Testis (tissue), 3 donors: ENCODE data around the gene ALK. TPM values are rescaled to one million over a fixed set of nuclear protein-coding genes. Genes with fewer than 3 reads are reported as not detected.

Experiments used
- DNase-seq: peaks from one replicate; pipeline ENCODE4 v3.0.0-alpha.2; 2019
- H3K27ac ChIP-seq, 2 donors: fragments of 200-600 bp; sonication (generic); one replicate each; pipeline ENCODE4 v1.5.1; 2019
- H3K27me3 ChIP-seq: fragments of 200-600 bp; sonication (generic); one replicate; pipeline ENCODE4 v1.5.1; 2019
- H3K36me3 ChIP-seq: fragments of 200-600 bp; sonication (generic); one replicate; pipeline ENCODE4 v1.5.1; 2017; ENCODE audit warnings: low read depth; ENCODE audit errors: missing control alignments
- H3K4me1 ChIP-seq: fragments of 200-600 bp; sonication (generic); one replicate; pipeline ENCODE4 v1.5.1; 2019
- H3K4me3 ChIP-seq, 2 donors: fragments of 200-600 bp; sonication (generic); one replicate each; pipeline ENCODE4 v1.5.1; 2017 to 2019
- H3K9me3 ChIP-seq: fragments of 200-600 bp; sonication (generic); one replicate; pipeline ENCODE4 v1.5.1; 2017
- POLR2A ChIP-seq: fragments of 450-650 bp; IDR thresholded peaks from one replicate; pipeline ENCODE4 v1.6.1; 2017; ENCODE audit warnings: antibody characterized with exemption, mild to moderate bottlenecking, moderate library complexity
- whole genome bisulfite sequencing, 2 donors: methylation state at CpG; one replicate each; pipeline ENCODE4 v1.1.5; 2018; 5-methylcytosine and 5-hydroxymethylcytosine counted together
- intact Hi-C: fragments of 100-400 bp; cut with DNase I; formaldehyde crosslinking; loops from one replicate; pipeline ENCODE4 v1.15.1; 2023; ENCODE audit warnings: low total_unique reads
- polyA plus RNA-seq: library from polyadenylated mRNA; stranded (reverse); fragments of 350-450 nt; fragmentation: Illumina TruSeq; extraction: RNeasy Lipid Tissue Mini Kit (QIAGEN cat#74804); gene quantifications from one replicate; pipeline ENCODE4 v1.2.3, GENCODE V29; 2014; ENCODE audit warnings: low read depth, low replicate concordance; ENCODE audit not compliant: insufficient read depth
- total RNA-seq, 2 donors: library from RNA; depleted of rRNA; stranded (reverse); fragments of >200 nt; gene quantifications; one replicate each; pipeline ENCODE4 v1.2.3, GENCODE V29; 2016
- TF ChIP-seq, protein P1 (sequence below), 3 experiments: fragments of 450-650 bp in 2 of 3; fragments of 200-600 bp in 1 of 3; sonication (generic) in 1 of 3; IDR thresholded peaks; one replicate each; pipeline ENCODE4 v1.5.1; 2016 to 2019; ENCODE audit warnings: antibody characterized with exemption in 3 of 3, mild to moderate bottlenecking in 2 of 3, moderate library complexity in 1 of 3

The ALK gene
- total and polyA plus RNA-seq, 3 donors from 2014 or later = 2.1 to 3.8 (median 3.8) TPM

DNA sequence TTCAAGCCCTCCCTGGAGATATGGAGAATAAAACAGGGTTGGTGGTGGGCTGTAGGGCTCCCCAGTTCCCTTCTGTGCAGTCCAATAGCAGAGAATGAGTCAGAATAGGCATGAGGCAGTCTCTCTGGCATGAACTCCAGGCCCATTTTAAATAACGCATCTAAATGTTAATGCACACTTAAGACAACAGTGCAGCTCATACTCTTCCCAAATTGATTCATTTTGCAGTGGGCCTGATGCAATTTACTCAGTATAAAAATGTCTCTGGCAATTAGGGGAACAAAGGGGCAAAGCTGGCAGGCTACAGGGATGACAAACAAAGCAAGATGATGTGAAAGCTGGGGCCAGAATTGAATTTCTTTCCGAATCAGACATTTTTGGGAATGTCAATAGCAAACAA is 403.4 kb downstream of the ALK start:
- no peaks in the 10 kb centered on the region for H3K9me3 ChIP-seq
- intact Hi-C loops = no loop called here
- H3K4me3 ChIP-seq = no peak overlapping the region
- no peaks in the 10 kb centered on the region for H3K27me3 ChIP-seq
- no peaks in the 10 kb centered on the region for H3K36me3 ChIP-seq
- no peaks in the 10 kb centered on the region for H3K4me1 ChIP-seq
- no peak overlapping the region for H3K27ac ChIP-seq
- TF ChIP-seq, protein P1, sequence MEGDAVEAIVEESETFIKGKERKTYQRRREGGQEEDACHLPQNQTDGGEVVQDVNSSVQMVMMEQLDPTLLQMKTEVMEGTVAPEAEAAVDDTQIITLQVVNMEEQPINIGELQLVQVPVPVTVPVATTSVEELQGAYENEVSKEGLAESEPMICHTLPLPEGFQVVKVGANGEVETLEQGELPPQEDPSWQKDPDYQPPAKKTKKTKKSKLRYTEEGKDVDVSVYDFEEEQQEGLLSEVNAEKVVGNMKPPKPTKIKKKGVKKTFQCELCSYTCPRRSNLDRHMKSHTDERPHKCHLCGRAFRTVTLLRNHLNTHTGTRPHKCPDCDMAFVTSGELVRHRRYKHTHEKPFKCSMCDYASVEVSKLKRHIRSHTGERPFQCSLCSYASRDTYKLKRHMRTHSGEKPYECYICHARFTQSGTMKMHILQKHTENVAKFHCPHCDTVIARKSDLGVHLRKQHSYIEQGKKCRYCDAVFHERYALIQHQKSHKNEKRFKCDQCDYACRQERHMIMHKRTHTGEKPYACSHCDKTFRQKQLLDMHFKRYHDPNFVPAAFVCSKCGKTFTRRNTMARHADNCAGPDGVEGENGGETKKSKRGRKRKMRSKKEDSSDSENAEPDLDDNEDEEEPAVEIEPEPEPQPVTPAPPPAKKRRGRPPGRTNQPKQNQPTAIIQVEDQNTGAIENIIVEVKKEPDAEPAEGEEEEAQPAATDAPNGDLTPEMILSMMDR (IDR thresholded peaks at IDR 0.05) = no peak
- no peak for TF ChIP-seq POLR2A
- WGBS, 2 donors = 92 to 93% methylated on average over 2 of the region's 2 CpGs
- DNase-seq = no peak

DNA sequence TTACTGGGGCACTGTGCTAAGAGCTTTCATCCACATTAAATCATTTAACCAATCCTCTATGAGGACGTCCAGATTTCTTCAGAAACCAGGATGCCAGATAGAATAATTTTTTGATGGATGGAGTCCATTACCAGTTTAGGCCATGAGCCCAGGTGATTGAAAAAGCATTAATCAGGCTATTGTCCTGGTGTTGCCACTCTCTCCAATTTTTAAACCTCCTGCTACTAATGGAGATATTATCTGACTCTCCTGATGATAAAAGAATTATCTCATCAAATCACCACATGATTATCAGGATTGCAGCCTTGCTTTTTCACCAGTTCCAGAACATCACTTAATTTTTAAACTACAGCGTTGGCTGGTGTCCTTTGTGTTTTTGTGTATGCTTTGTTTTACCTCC is 404.0 kb downstream of the ALK start:
- 80 to 90% methylated on average over 2 of the region's 2 CpGs for WGBS, 2 donors
- H3K27ac ChIP-seq = no peak overlapping the region
- no peak for DNase-seq
- H3K9me3 ChIP-seq = no peaks in the 10 kb centered on the region
- intact Hi-C loops = no loop called here
- TF ChIP-seq, protein P1 (IDR thresholded peaks at IDR 0.05) = no peak
- TF ChIP-seq POLR2A = no peak
- no peak overlapping the region for H3K4me3 ChIP-seq
- H3K4me1 ChIP-seq = no peaks in the 10 kb centered on the region
- H3K27me3 ChIP-seq = no peaks in the 10 kb centered on the region
- H3K36me3 ChIP-seq = no peaks in the 10 kb centered on the region

DNA sequence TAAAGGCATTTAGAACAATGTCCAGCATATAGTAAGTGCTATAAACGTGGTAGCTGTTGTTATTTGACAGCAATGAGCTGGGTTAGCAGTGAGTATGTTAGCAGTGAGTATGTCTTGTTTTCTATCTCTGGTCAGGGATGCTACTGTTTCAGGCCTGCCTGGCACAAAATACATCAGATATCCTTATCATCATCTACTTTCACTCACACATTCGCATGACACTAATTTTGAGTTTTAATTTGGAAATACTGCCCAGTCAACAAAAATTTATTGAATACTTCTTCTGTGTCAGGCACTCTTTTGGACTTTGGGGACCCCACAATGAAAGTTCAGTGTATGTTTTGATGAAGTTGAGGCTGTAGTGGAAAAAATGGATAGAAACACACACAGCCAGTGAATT is 404.6 kb downstream of the ALK start:
- Histone ChIP-seq H3K4me3 (no peak overlapping the region), H3K36me3 (no peaks in the 10 kb centered on the region), H3K27me3 (no peaks in the 10 kb centered on the region), H3K9me3 (no peaks in the 10 kb centered on the region), H3K27ac (no peak overlapping the region), H3K4me1 (no peaks in the 10 kb centered on the region)
- 82 to 85% methylated on average over 2 of the region's 2 CpGs for WGBS, 2 donors
- TF ChIP-seq POLR2A = no peak
- intact Hi-C loops = no loop called here
- DNase-seq = no peak

DNA sequence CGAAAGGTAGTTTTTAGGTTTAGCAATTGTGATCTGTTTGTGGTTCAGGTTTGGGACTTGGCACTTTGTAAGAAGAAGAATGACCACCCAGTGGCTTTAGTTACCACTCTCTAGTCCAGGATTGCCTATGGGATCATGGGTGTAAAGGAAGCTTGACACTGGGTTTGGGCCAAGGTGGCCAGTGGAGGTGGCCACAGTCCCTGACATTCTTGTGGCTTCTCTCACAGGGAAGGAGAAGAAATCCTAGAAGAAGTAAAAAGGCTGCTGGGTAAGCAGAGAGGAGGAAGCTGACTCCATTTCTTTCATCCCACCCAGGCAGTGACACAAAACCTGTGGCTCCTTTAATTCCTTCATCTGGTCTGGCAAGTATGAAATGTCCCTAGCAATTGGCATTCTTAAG is 411.5 kb downstream of the ALK start:
- no peak for DNase-seq
- Histone ChIP-seq H3K9me3 (no peaks in the 10 kb centered on the region), H3K27ac (no peak overlapping the region), H3K4me3 (no peak overlapping the region), H3K4me1 (no peaks in the 10 kb centered on the region), H3K27me3 (no peaks in the 10 kb centered on the region), H3K36me3 (no peaks in the 10 kb centered on the region)
- TF ChIP-seq, protein P1 (IDR thresholded peaks at IDR 0.05) = no peak
- TF ChIP-seq POLR2A = no peak
- intact Hi-C loops = no loop called here
- 79 to 93% methylated on average over 1 of the region's 1 CpG for WGBS, 2 donors

DNA sequence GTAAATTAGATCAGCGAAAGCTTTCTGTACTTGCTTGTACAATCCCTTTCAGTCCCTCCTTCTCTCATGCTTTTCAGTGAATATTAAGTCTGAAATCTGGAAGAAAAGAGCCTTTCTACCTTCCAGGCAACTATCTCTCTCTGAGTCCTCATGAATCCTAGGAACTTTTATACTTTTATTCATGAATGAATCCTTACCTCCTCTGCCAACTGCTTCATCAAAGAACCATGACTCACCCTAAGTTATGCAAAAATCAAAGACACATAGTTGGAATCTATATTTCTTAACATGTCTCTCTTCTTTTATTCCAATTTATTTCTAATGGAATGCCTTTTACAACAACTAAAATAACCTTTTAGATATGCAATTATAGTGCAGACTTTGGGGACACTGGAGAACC is 412.0 kb downstream of the ALK start:
- TF ChIP-seq, protein P1 (IDR thresholded peaks at IDR 0.05) = no peak
- no peak for TF ChIP-seq POLR2A
- H3K27ac ChIP-seq = no peak overlapping the region
- H3K27me3 ChIP-seq = no peaks in the 10 kb centered on the region
- no peaks in the 10 kb centered on the region for H3K4me1 ChIP-seq
- no peaks in the 10 kb centered on the region for H3K9me3 ChIP-seq
- intact Hi-C loops = no loop called here
- WGBS, 2 donors = 95 to 96% methylated on average over 1 of the region's 1 CpG
- no peak for DNase-seq
- H3K4me3 ChIP-seq = no peak overlapping the region
- H3K36me3 ChIP-seq = no peaks in the 10 kb centered on the region
